Keratinocyte (primary cell): ENCODE measurements around the gene BRPF3.

Experiments used
- CTCF ChIP-seq, 3 experiments: IDR thresholded peaks in 1 of 3; conservative IDR thresholded peaks in 1 of 3; optimal IDR thresholded peaks in 1 of 3; 2 replicates in 2 of 3; 3 replicates in 1 of 3; pipeline versions ENCODE3 to v1.5.1; 2011; ENCODE audit warnings: low read length in 3 of 3, mild to moderate bottlenecking in 3 of 3, moderate library complexity in 2 of 3, control low read depth in 1 of 3, inconsistent platforms in 1 of 3; ENCODE audit not compliant: insufficient read depth in 2 of 3; ENCODE audit errors: extremely low read depth in 1 of 3
- EZH2 ChIP-seq: IDR thresholded peaks from one replicate; pipeline ENCODE4 v1.6.1; 2012; ENCODE audit warnings: inconsistent platforms, mild to moderate bottlenecking, low read length, moderate library complexity

- no peak for TF ChIP-seq CTCF (optimal IDR thresholded peaks at IDR 0.05 in 1 of 3, IDR thresholded peaks at IDR 0.05 in 1 of 3, conservative IDR thresholded peaks at IDR 0.05 in 1 of 3; ENCODE audit: extremely low read depth in 1 of 3, insufficient read depth in 2 of 3, low read length in 3 of 3)
- no peak for TF ChIP-seq EZH2
Observed at GRCh38 chr6:36209606-36210005, 13.1 kb downstream of the BRPF3 start.
